ENCODE measurements around the gene ODAD4. TPM values are rescaled to one million over a fixed set of nuclear protein-coding genes. Genes with fewer than 3 reads are reported as not detected.
"Not testable (repeated sequence)": the region's sequence is repeated elsewhere in the genome, so short reads cannot be mapped to it uniquely, and the experiment has no call there.

ODAD4 gene
- total RNA-seq, 2 experiments from 2014 or later = 1.1 to 1.3 TPM

DNA sequence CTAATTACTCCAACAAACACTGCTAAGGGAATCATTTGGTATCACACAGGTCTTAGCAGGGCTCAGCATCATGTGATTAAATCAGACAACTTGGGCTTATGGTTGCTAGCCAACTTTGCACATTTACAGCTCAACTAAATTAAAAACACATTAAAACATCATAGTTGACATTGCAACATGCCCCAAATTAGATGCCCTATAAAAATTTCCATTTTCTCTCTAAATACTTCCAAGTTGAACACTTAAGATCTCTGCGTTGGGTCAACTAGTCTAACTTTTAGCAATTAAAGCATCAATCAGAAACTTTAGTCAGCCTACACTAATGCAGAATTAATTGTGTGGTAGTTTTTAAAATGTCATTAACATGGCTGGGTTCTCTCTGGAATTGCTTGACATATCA lies 74.7 kb downstream of the ODAD4 start:
- BruUV-seq (replicated peaks) = TSS peak; percentile 28
- DNase-seq (ENCODE audit: low spot score) = no peak
- TF ChIP-seq, protein P1, sequence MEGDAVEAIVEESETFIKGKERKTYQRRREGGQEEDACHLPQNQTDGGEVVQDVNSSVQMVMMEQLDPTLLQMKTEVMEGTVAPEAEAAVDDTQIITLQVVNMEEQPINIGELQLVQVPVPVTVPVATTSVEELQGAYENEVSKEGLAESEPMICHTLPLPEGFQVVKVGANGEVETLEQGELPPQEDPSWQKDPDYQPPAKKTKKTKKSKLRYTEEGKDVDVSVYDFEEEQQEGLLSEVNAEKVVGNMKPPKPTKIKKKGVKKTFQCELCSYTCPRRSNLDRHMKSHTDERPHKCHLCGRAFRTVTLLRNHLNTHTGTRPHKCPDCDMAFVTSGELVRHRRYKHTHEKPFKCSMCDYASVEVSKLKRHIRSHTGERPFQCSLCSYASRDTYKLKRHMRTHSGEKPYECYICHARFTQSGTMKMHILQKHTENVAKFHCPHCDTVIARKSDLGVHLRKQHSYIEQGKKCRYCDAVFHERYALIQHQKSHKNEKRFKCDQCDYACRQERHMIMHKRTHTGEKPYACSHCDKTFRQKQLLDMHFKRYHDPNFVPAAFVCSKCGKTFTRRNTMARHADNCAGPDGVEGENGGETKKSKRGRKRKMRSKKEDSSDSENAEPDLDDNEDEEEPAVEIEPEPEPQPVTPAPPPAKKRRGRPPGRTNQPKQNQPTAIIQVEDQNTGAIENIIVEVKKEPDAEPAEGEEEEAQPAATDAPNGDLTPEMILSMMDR (conservative IDR thresholded peaks at IDR 0.05; ENCODE audit: low read length) = no peak
- TF ChIP-seq EZH2phosphoT487 (IDR thresholded peaks at IDR 0.05; ENCODE audit: borderline replicate concordance, low read depth, low read length) = no peak

DNA sequence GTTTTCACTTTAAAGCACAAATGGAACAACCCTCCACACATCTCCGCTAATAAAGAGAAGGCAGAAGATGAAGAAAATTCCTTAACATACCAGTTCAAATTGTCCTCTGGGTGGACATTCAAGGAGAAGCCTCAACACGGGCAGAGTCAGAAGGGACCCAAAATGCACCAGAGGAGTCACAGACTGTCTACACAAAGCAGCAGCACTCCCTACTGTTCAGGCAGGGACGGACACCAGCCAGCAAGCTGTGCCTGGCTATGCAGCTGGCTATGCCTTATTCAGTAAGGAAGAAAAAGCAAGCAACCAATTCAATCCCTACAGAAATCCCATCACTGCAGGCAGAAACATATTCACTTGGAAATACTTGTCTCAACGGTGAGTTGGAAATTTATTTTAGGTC lies 78.8 kb downstream of the ODAD4 start:
- H3K27ac ChIP-seq (ENCODE audit: low read depth, low read length, poor library complexity, severe bottlenecking) = no peak overlapping the region
- intact Hi-C loops (cut with micrococcal nuclease; ENCODE audit: unreplicated experiment) = no loop called here
- H3K9me3 ChIP-seq (ENCODE audit: low read length) = no peaks in the 10 kb centered on the region
- DNase-seq (ENCODE audit: low spot score) = peak; percentile 21
- peaks cover 17% of the 10 kb centered on the region for H4K20me1 ChIP-seq (ENCODE audit: insufficient read depth, low read length)
- no TSS peak for BruUV-seq (replicated peaks)
- ChIA-PET CTCF (ENCODE audit: unreplicated experiment) (interaction anchor here (0.5 kb wide), 1 partner anchor 19 kb away, joined by 9 read pairs; no protein-coding TSS in a partner anchor), POLR2A (interaction anchor here (0.6 kb wide), 1 partner anchor 1434 kb away, joined by 3 read pairs; no protein-coding TSS in a partner anchor)
- no peak overlapping the region for H3K4me3 ChIP-seq (ENCODE audit: low read depth, low read length, poor library complexity, severe bottlenecking)
- H3K4me2 ChIP-seq (ENCODE audit: low read length) = no peak overlapping the region
- TF ChIP-seq, protein P1 (conservative IDR thresholded peaks at IDR 0.05; ENCODE audit: low read length) = peak; percentile 56
- no peak for TF ChIP-seq EZH2phosphoT487 (IDR thresholded peaks at IDR 0.05; ENCODE audit: borderline replicate concordance, low read depth, low read length)
- H3K36me3 ChIP-seq (ENCODE audit: insufficient read depth, low read length) = peaks cover 62% of the 10 kb centered on the region
- peaks cover 18% of the 10 kb centered on the region for H3K4me1 ChIP-seq (ENCODE audit: insufficient read depth, low read length, poor library complexity, severe bottlenecking)
- no peak overlapping the region for H2AFZ ChIP-seq (ENCODE audit: low read length)
- peaks cover 100% of the 10 kb centered on the region for H3K79me2 ChIP-seq (ENCODE audit: insufficient read depth, low read depth, low read length)
- no peaks in the 10 kb centered on the region for H3K9me2 ChIP-seq (ENCODE audit: insufficient read depth, low read length)

More for the DNA sequence above, 74.7 kb downstream of the ODAD4 start:
- Histone ChIP-seq H3K9me3 (ENCODE audit: low read length) (no peaks in the 10 kb centered on the region), H3K79me2 (ENCODE audit: insufficient read depth, low read depth, low read length) (peaks cover 98% of the 10 kb centered on the region), H4K20me1 (ENCODE audit: insufficient read depth, low read length) (peaks cover 7% of the 10 kb centered on the region; the same call in 1 of the 2 replicates), H2AFZ (ENCODE audit: low read length) (no peak overlapping the region), H3K4me3 (ENCODE audit: low read depth, low read length, poor library complexity, severe bottlenecking) (no peak overlapping the region), H3K4me1 (ENCODE audit: insufficient read depth, low read length, poor library complexity, severe bottlenecking) (no peaks in the 10 kb centered on the region), H3K4me2 (ENCODE audit: low read length) (no peak overlapping the region), H3K9me2 (ENCODE audit: insufficient read depth, low read length) (no peaks in the 10 kb centered on the region), H3K27ac (ENCODE audit: low read depth, low read length, poor library complexity, severe bottlenecking) (no peak overlapping the region), H3K36me3 (ENCODE audit: insufficient read depth, low read length) (peaks cover 69% of the 10 kb centered on the region)
- intact Hi-C loops (cut with micrococcal nuclease; ENCODE audit: unreplicated experiment) = no loop called here
- ChIA-PET POLR2A (interaction anchor here (0.5 to 1.3 kb wide), 3 partner anchors 12 to 1705 kb away, joined by 3 read pairs; partner anchors contain the start of gene DNAJC7), CTCF (ENCODE audit: unreplicated experiment) (interaction anchor here (1.0 kb wide), 1 partner anchor 11 kb away, joined by 3 read pairs; the partner anchor contains the start of gene DNAJC7)

DNA sequence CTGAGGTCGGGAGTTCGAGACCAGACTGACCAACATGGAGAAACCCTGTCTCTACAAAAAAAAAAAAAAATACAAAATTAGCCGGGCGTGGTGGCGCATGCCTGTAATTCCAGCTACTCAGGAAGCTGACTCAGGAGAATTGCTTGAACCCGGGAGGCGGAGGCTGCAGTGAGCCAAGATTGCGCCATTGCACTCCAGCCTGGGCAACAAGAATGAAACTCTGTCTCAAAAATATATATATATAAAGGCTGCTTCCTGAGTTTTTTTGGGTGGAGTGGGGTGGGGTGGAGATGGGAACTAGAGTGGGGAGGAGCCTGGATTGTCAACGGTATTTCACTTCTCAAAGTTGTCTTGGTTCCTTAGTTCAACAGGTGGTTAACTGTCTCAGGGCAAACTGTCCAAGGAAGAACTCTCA lies 79.9 kb downstream of the ODAD4 start:
- H3K4me2 ChIP-seq (ENCODE audit: low read length); H3K27ac ChIP-seq (ENCODE audit: low read depth, low read length, poor library complexity, severe bottlenecking); H3K9me2 ChIP-seq (ENCODE audit: insufficient read depth, low read length); H3K4me3 ChIP-seq (ENCODE audit: low read depth, low read length, poor library complexity, severe bottlenecking); CTCF ChIA-PET (ENCODE audit: unreplicated experiment); H2AFZ ChIP-seq (ENCODE audit: low read length); H3K9me3 ChIP-seq (ENCODE audit: low read length); DNase-seq (ENCODE audit: low spot score); BruUV-seq (replicated peaks); POLR2A ChIA-PET: not testable (repeated sequence)
- Histone ChIP-seq H4K20me1 (ENCODE audit: insufficient read depth, low read length) (peaks cover 17% of the 10 kb centered on the region), H3K79me2 (ENCODE audit: insufficient read depth, low read depth, low read length) (peaks cover 100% of the 10 kb centered on the region), H3K36me3 (ENCODE audit: insufficient read depth, low read length) (peaks cover 59% of the 10 kb centered on the region), H3K4me1 (ENCODE audit: insufficient read depth, low read length, poor library complexity, severe bottlenecking) (peaks cover 22% of the 10 kb centered on the region)
- intact Hi-C loops (cut with micrococcal nuclease; ENCODE audit: unreplicated experiment) = loop anchor here (10.0 kb wide), 1 partner anchor 245 kb away; no protein-coding TSS in a partner anchor
